Spleen (tissue), 7 donors: ENCODE data around the gene CPED1.
A peak's percentile ranks its signal among the peaks of the same experiment; 100 is the strongest.

Source experiments
- CTCF ChIP-seq, 11 experiments: fragments of 200-600 bp in 7 of 11; fragments of 450-650 bp in 4 of 11; sonication (generic) in 4 of 11; IDR thresholded peaks in 8 of 11; conservative IDR thresholded peaks in 3 of 11; 1 replicate in 7 of 11; 2 replicates in 4 of 11; pipeline versions ENCODE4 v1.4.0 to v1.8.0; 2016 to 2021; ENCODE audit warnings: antibody characterized with exemption in 11 of 11, inconsistent platforms in 4 of 11, mild to moderate bottlenecking in 1 of 11
- POLR2AphosphoS5 ChIP-seq, 3 donors: sonication (generic); formaldehyde crosslinking; IDR thresholded peaks; one replicate each; pipeline ENCODE4 v1.5.1; 2017; ENCODE audit warnings: antibody characterized with exemption in 3 of 3
- donor health status: DM: no; HTN: no; CAD: no; lungs with moderate emphysema.
- donor health status: DM: no; HTN: no; CAD: no.
- donor health status: DM: no; HTN: no; CAD: no.

GRCh38 chr7:120987683-120988590, 574 bp upstream of the CPED1 start:
- TF ChIP-seq CTCF (IDR thresholded peaks at IDR 0.05 in 8 of 11, conservative IDR thresholded peaks at IDR 0.05 in 3 of 11) = peak; percentile 46 to 96 (median 86)
- TF ChIP-seq POLR2AphosphoS5 (IDR thresholded peaks at IDR 0.05) = peak in 1 of 3 donors; percentile 33
